GM12875 (cell line): ENCODE data around the gene SLIT1.

Source experiments
- H3K4me3 ChIP-seq: one replicate; pipeline ENCODE4 v1.5.1; 2011; ENCODE audit warnings: low read depth, low read length, control low read depth
- TF ChIP-seq, protein P1 (sequence below): IDR thresholded peaks from 2 replicates; pipeline ENCODE4 v1.5.1; 2011; ENCODE audit warnings: low read depth, mild to moderate bottlenecking, control low read depth, inconsistent platforms, low read length, moderate library complexity, borderline replicate concordance; ENCODE audit not compliant: insufficient read depth

The SLIT1 gene

DNA sequence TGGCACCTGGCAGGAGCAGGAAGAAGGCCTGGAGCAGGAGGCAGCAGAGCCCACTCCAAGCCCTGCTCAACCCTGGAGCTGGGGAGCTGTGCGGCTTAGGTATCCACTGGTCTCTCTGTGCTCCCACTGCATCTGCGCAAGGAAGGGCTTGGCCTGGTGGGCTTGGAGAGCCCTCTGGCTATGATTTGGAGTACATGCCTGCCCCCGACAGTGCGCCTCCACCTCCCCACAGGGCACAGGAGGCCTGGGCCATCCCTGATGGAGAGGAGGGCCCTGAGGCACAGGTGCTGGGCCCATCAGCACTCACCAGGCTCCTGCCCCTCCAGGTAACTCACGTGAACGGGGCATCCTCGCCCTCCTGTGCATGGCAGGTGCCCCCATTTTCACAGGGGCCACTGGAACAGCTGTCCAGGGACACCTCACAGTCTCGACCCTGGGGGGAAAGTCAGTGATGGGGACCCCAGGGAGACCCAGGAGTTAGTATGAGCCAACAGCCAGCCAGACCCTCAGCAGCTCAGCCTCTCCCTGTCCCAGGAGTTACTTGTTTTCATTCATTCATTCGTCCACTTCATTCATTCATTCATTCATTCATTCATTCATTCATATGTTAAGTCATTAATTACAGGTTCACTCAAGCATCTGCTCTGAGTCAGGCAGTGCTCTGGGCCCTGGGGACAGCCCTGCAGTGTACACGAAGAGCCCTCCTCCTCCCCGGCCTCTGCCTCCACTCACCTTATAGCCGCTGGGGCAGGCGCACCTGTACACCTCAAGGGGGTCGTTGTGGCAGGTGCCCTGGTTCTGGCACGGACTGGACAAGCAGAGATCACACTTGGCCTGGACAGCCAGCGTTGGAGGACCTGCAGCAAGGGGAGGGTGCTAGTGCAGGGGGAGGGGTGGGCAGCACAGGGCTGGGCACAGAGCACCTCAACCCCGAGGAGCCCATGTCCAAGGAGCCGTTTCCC is 167.2 kb downstream of the SLIT1 start:
- H3K4me3 ChIP-seq, result no peak overlapping the region
- TF ChIP-seq, protein P1, sequence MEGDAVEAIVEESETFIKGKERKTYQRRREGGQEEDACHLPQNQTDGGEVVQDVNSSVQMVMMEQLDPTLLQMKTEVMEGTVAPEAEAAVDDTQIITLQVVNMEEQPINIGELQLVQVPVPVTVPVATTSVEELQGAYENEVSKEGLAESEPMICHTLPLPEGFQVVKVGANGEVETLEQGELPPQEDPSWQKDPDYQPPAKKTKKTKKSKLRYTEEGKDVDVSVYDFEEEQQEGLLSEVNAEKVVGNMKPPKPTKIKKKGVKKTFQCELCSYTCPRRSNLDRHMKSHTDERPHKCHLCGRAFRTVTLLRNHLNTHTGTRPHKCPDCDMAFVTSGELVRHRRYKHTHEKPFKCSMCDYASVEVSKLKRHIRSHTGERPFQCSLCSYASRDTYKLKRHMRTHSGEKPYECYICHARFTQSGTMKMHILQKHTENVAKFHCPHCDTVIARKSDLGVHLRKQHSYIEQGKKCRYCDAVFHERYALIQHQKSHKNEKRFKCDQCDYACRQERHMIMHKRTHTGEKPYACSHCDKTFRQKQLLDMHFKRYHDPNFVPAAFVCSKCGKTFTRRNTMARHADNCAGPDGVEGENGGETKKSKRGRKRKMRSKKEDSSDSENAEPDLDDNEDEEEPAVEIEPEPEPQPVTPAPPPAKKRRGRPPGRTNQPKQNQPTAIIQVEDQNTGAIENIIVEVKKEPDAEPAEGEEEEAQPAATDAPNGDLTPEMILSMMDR, result no peak

- TF ChIP-seq, protein P1, result no peak
- no peak overlapping the region for H3K4me3 ChIP-seq
Observed at GRCh38 chr10:97017474-97017903, 168.3 kb downstream of the SLIT1 start.

DNA sequence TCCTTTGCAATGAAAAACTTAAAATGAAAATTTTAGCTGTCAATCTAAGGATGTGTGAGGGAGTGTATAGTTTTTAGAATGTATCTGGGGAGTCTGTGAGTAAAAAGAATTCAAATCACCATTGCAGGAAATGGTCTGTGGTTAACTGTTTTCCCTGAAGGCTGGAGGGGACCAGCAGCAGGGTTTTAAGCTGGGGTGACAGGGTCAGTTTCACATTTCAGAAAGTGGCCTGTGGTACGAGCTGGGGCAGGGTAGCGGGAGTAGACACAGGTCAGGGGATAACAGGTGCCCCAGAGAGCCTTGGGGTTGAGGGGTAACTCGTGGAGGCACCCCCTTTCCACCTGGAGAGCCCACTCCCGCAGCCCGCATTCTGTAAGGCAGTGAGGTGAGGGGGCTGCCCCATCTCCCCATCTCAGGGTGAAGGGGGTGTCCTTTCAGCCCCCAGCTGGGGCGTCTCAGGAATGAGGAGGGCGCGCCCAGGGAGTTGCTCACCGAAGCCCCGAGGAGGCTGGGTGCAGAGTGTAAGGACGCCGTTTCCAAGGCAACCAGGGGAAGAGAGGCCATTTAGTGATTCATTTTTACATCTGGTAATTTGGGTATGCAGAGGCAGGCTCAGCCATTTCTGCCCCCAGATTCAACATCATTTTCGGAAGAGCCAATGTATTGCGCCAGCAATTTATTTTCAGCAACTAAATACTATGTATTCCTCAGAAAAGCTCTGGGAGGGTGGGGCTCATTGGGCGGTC is 168.9 kb downstream of the SLIT1 start:
- TF ChIP-seq, protein P1, result no peak
- H3K4me3 ChIP-seq, result peak overlapping the region; percentile 31

GRCh38 chr10:97015240-97015639 is 170.5 kb downstream of the SLIT1 start:
- H3K4me3 ChIP-seq, result no peak overlapping the region
- TF ChIP-seq, protein P1, result no peak

GRCh38 chr10:97013983-97014382 is 171.8 kb downstream of the SLIT1 start:
- TF ChIP-seq, protein P1, result no peak
- H3K4me3 ChIP-seq, result no peak overlapping the region

DNA sequence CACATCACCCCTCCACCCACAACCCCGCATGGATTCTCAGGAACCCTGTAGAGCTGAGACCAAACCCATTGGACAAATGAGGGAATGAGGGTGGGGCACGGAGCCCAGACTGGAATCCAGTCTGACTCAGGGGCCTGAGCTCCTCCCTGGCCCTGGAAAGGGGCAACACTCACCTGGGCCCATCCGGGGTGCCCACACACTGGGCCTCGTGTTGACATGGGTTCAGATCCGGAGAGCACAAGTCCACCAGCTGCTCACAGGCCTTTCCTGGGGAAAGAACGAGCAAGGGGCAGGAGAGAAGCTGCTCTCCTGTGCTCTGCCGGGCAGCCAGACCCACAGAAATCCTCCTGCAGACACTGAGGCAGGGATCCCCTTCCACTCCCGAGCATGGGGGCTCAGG is 172.2 kb downstream of the SLIT1 start:
- no peak overlapping the region for H3K4me3 ChIP-seq

More for the DNA sequence above, 172.2 kb downstream of the SLIT1 start:
- TF ChIP-seq, protein P1, result no peak
